PC-3 (cell line): ENCODE measurements around the gene GABRG3. TPM values are rescaled to one million over a fixed set of nuclear protein-coding genes. Genes with fewer than 3 reads are reported as not detected.

Experiments
- ATAC-seq: fragments of 200-7000 bp; cut with Tn5 transposase; 2 replicates; pipeline ENCODE4 v1.9.1; 2020; ENCODE audit warnings: mild to moderate bottlenecking, moderate library complexity
- BruUV-seq: library from RNA; stranded (reverse); fragments of 400-500 nt; replicated peaks from 2 replicates; lab custom pipeline; 2021; lab: Mats Ljungman, UMichigan
- CTCF ChIA-PET: fragments of 300-600 bp; sonication (Branson Sonifier 250); formaldehyde crosslinking; loops from one replicate; lab custom pipeline; 2022; ENCODE audit warnings: antibody characterized with exemption; lab: Charles Lee
- POLR2A ChIA-PET: fragments of 300-600 bp; sonication (Branson Sonifier 250); formaldehyde crosslinking; loops from one replicate; lab custom pipeline; 2022; ENCODE audit warnings: antibody characterized with exemption; ENCODE audit not compliant: unreplicated experiment; lab: Charles Lee
- DNase-seq: peaks from one replicate; pipeline ENCODE4 v3.0.0-alpha.2; 2015
- H2AFZ ChIP-seq: fragments of 300-600 bp; sonication (generic); 2 replicates; pipeline ENCODE4 v1.6.0; 2016; ENCODE audit warnings: antibody characterized with exemption, low read length
- H3F3A ChIP-seq: fragments of 300-600 bp; sonication (generic); one replicate; pipeline ENCODE4 v1.6.0; 2017; ENCODE audit warnings: antibody characterized with exemption, low read length, control low read depth, mild to moderate bottlenecking; ENCODE audit not compliant: unreplicated experiment
- H3K27ac ChIP-seq: fragments of 300-600 bp; sonication (generic); 2 replicates; pipeline ENCODE4 v1.5.1; 2016; ENCODE audit warnings: mild to moderate bottlenecking, low read length
- H3K27me3 ChIP-seq: fragments of 300-600 bp; sonication (generic); 2 replicates; pipeline ENCODE4 v1.6.1; 2016; ENCODE audit warnings: low read length, mixed read lengths
- H3K36me3 ChIP-seq: fragments of 300-600 bp; sonication (generic); 2 replicates; pipeline ENCODE4 v1.6.1; 2016; ENCODE audit warnings: low read depth, mixed run types, low read length, mixed read lengths
- H3K4me1 ChIP-seq: fragments of 300-600 bp; sonication (generic); 2 replicates; pipeline ENCODE4 v1.5.1; 2016; ENCODE audit warnings: low read length; ENCODE audit not compliant: insufficient read depth
- H3K4me2 ChIP-seq: fragments of 300-600 bp; sonication (generic); 2 replicates; pipeline ENCODE4 v1.6.0; 2016; ENCODE audit warnings: low read length
- H3K4me3 ChIP-seq: fragments of 300-600 bp; sonication (generic); 2 replicates; pipeline ENCODE4 v1.5.1; 2016; ENCODE audit warnings: mild to moderate bottlenecking, low read length, mixed read lengths
- H3K79me2 ChIP-seq: fragments of 300-600 bp; sonication (generic); 2 replicates; pipeline ENCODE4 v1.6.1; 2017; ENCODE audit warnings: low read length, mixed read lengths
- H3K9ac ChIP-seq: fragments of 300-600 bp; sonication (generic); 2 replicates; pipeline ENCODE4 v1.6.0; 2016; ENCODE audit warnings: mild to moderate bottlenecking, low read length
- H3K9me2 ChIP-seq: fragments of 300-600 bp; sonication (generic); replicated peaks from 2 replicates; pipeline ENCODE4 v1.6.1; 2016; ENCODE audit warnings: mixed run types, low read length, mixed read lengths
- H3K9me3 ChIP-seq: fragments of 300-600 bp; sonication (generic); 2 replicates; pipeline ENCODE4 v1.6.1; 2016; ENCODE audit warnings: low read length, mixed read lengths
- H4K20me1 ChIP-seq: fragments of 300-600 bp; sonication (generic); 2 replicates; pipeline ENCODE4 v1.6.1; 2016; ENCODE audit warnings: low read length, mixed read lengths
- EZH2 ChIP-seq: fragments of 300-600 bp; sonication (generic); IDR thresholded peaks from one replicate; pipeline ENCODE4 v1.6.1; 2017; ENCODE audit warnings: antibody characterized with exemption, mild to moderate bottlenecking, low read length; ENCODE audit not compliant: unreplicated experiment
- EZH2phosphoT487 ChIP-seq: fragments of 300-600 bp; sonication (generic); IDR thresholded peaks from 2 replicates; pipeline ENCODE4 v1.6.1; 2018; ENCODE audit warnings: mild to moderate bottlenecking, antibody characterized with exemption, low read length, borderline replicate concordance
- intact Hi-C: fragments of 100-400 bp; cut with micrococcal nuclease; formaldehyde crosslinking; loops from 2 replicates; pipeline ENCODE4 v1.9.0; 2023
- total RNA-seq: library from RNA; depleted of rRNA; stranded (reverse); fragments of >200 nt; gene quantifications from 2 replicates; pipeline ENCODE4 v1.2.3, GENCODE V29; 2014
- TF ChIP-seq, protein P1 (sequence below): fragments of 300-600 bp; sonication (generic); conservative IDR thresholded peaks from 2 replicates; pipeline ENCODE4 v1.5.1; 2017; ENCODE audit warnings: antibody characterized with exemption, low read depth, mild to moderate bottlenecking, low read length

The GABRG3 gene
- total RNA-seq, 1 experiment from 2014 or later = 0.11 TPM

GRCh38 chr15:27214032-27214431, 243.1 kb downstream of the GABRG3 start:
- no peaks in the 10 kb centered on the region for H3K36me3 ChIP-seq
- no peak overlapping the region for H3K9ac ChIP-seq
- H3K9me2 ChIP-seq = no peaks in the 10 kb centered on the region
- H3K27ac ChIP-seq = no peak overlapping the region
- ChIA-PET CTCF (no interaction called here), POLR2A (no interaction called here)
- intact Hi-C loops = no loop called here
- H3K4me1 ChIP-seq = no peaks in the 10 kb centered on the region
- H4K20me1 ChIP-seq = no peaks in the 10 kb centered on the region
- no peaks in the 10 kb centered on the region for H3K9me3 ChIP-seq
- H3K4me2 ChIP-seq = no peak overlapping the region
- no peak overlapping the region for H3K4me3 ChIP-seq
- no peaks in the 10 kb centered on the region for H3K27me3 ChIP-seq
- DNase-seq = no peak
- TF ChIP-seq, protein P1, sequence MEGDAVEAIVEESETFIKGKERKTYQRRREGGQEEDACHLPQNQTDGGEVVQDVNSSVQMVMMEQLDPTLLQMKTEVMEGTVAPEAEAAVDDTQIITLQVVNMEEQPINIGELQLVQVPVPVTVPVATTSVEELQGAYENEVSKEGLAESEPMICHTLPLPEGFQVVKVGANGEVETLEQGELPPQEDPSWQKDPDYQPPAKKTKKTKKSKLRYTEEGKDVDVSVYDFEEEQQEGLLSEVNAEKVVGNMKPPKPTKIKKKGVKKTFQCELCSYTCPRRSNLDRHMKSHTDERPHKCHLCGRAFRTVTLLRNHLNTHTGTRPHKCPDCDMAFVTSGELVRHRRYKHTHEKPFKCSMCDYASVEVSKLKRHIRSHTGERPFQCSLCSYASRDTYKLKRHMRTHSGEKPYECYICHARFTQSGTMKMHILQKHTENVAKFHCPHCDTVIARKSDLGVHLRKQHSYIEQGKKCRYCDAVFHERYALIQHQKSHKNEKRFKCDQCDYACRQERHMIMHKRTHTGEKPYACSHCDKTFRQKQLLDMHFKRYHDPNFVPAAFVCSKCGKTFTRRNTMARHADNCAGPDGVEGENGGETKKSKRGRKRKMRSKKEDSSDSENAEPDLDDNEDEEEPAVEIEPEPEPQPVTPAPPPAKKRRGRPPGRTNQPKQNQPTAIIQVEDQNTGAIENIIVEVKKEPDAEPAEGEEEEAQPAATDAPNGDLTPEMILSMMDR = no peak
- TF ChIP-seq EZH2 (no peak), EZH2phosphoT487 (no peak)
- H2AFZ ChIP-seq = no peak overlapping the region
- H3F3A ChIP-seq = no peaks in the 10 kb centered on the region
- H3K79me2 ChIP-seq = no peaks in the 10 kb centered on the region
- no peak for ATAC-seq
- BruUV-seq = no TSS peak

DNA sequence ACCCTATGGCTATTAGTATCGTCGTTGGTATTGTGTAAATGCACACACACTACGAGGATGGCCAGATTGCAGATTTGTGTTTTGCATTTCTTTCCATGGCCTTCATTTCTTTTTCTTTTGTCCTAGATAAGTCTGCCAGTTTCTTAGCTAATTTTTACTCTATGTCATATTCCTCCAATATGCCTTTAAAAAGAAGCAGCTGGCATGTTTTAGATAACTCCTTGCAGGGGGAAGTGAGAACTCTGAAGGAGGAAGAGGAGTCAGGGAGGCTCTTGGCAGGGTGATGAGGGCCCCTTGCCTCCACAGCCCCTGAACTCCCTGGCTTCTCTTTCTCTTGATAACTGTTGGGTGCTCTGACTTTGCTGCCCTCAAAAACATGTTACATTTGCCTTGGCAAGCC, 244.0 kb downstream of the GABRG3 start:
- POLR2A ChIA-PET = no interaction called here
- ATAC-seq (no peak), DNase-seq (no peak)
- H3K4me2 ChIP-seq = no peak overlapping the region
- H3K27ac ChIP-seq = no peak overlapping the region
- CTCF ChIA-PET = no interaction called here
- no peak overlapping the region for H2AFZ ChIP-seq
- no peaks in the 10 kb centered on the region for H3K79me2 ChIP-seq
- H3K36me3 ChIP-seq = no peaks in the 10 kb centered on the region
- BruUV-seq = no TSS peak
- H3K4me1 ChIP-seq = no peaks in the 10 kb centered on the region
- no peak overlapping the region for H3K9ac ChIP-seq
- TF ChIP-seq EZH2 (no peak), EZH2phosphoT487 (no peak)
- TF ChIP-seq, protein P1 = no peak
- H3K4me3 ChIP-seq = no peak overlapping the region
- H4K20me1 ChIP-seq = no peaks in the 10 kb centered on the region
- H3K9me2 ChIP-seq = no peaks in the 10 kb centered on the region
- no peaks in the 10 kb centered on the region for H3K9me3 ChIP-seq
- intact Hi-C loops = no loop called here
- H3K27me3 ChIP-seq = no peaks in the 10 kb centered on the region
- no peaks in the 10 kb centered on the region for H3F3A ChIP-seq

GRCh38 chr15:27218426-27218825, 247.4 kb downstream of the GABRG3 start:
- no peaks in the 10 kb centered on the region for H4K20me1 ChIP-seq
- DNase-seq (no peak), ATAC-seq (no peak)
- BruUV-seq = no TSS peak
- no peak overlapping the region for H3K4me2 ChIP-seq
- no peak overlapping the region for H2AFZ ChIP-seq
- no peak overlapping the region for H3K27ac ChIP-seq
- no peaks in the 10 kb centered on the region for H3K79me2 ChIP-seq
- POLR2A ChIA-PET = no interaction called here
- intact Hi-C loops = no loop called here
- TF ChIP-seq EZH2 = no peak
- no peak for TF ChIP-seq EZH2phosphoT487
- TF ChIP-seq, protein P1 = no peak
- no peaks in the 10 kb centered on the region for H3K27me3 ChIP-seq
- no peaks in the 10 kb centered on the region for H3K36me3 ChIP-seq
- no peak overlapping the region for H3K4me3 ChIP-seq
- no peaks in the 10 kb centered on the region for H3K4me1 ChIP-seq
- CTCF ChIA-PET = no interaction called here
- no peak overlapping the region for H3K9ac ChIP-seq
- H3K9me2 ChIP-seq = no peaks in the 10 kb centered on the region
- H3F3A ChIP-seq = no peaks in the 10 kb centered on the region
- H3K9me3 ChIP-seq = no peaks in the 10 kb centered on the region; the same call in 1 of the 2 replicates
